HepG2 (cell line): Measurements from ENCODE around the gene FBLL1. TPM values are rescaled to one million over a fixed set of nuclear protein-coding genes. Genes with fewer than 3 reads are reported as not detected.

ENCODE experiments used
- ATAC-seq: fragments of 200-7000 bp; cut with Tn5 transposase; 3 replicates; pipeline ENCODE4 v1.9.1; 2020; ENCODE audit warnings: mild to moderate bottlenecking, moderate library complexity
- BruUV-seq: library from RNA; stranded (reverse); fragments of 400-500 nt; replicated peaks from 2 replicates; lab custom pipeline; 2021; lab: Mats Ljungman, UMichigan
- CTCF ChIA-PET: fragments of 300-600 bp; formaldehyde crosslinking; extraction: SDS; loops from one replicate; lab custom pipeline; 2021; ENCODE audit warnings: low total read pairs, inconsistent platforms, low intra/inter-chr PET ratio; lab: Yijun Ruan, JAX
- POLR2A ChIA-PET: fragments of 350-600 bp; sonication (Branson Sonifier 250); formaldehyde crosslinking; loops from one replicate; lab custom pipeline; 2020; ENCODE audit warnings: antibody characterized with exemption, inconsistent platforms; lab: Yijun Ruan, JAX
- DNase-seq: peaks from one replicate; pipeline ENCODE4 v3.0.0-alpha.2; 2015; ENCODE audit warnings: low spot score
- FAIRE-seq: peaks from 3 replicates; lab custom pipeline; 2011; peaks lifted over from hg19 to GRCh38; lab: Jason Lieb, UNC
- H2AFZ ChIP-seq: one replicate; pipeline ENCODE4 v1.6.1; 2011; ENCODE audit warnings: low read length, inconsistent platforms
- H3K27ac ChIP-seq: fragments of 300-600 bp; 3 replicates; pipeline ENCODE4 v1.8.0; 2011; ENCODE audit warnings: mixed run types, mild to moderate bottlenecking, mixed read lengths, low read length, inconsistent platforms; ENCODE audit not compliant: insufficient read depth; ENCODE audit errors: extremely low read length
- H3K27me3 ChIP-seq, 2 experiments: fragments of 200-600 bp in 1 of 2; 2 replicates in 1 of 2; 3 replicates in 1 of 2; pipeline versions ENCODE4 v1.6.0 to v1.8.0; 2011; ENCODE audit warnings: low read length in 2 of 2, mild to moderate bottlenecking in 2 of 2, moderate library complexity in 2 of 2, inconsistent platforms in 1 of 2; ENCODE audit not compliant: insufficient read depth in 2 of 2, control insufficient read depth in 1 of 2
- H3K36me3 ChIP-seq, 2 experiments: fragments of 200-600 bp in 1 of 2; replicated peaks in 1 of 2; 2 replicates in 1 of 2; 3 replicates in 1 of 2; pipeline versions ENCODE4 v1.5.1 to v1.8.0; 2011; ENCODE audit warnings: low read length in 2 of 2, inconsistent platforms in 1 of 2; ENCODE audit not compliant: insufficient read depth in 2 of 2, control insufficient read depth in 1 of 2
- H3K4me1 ChIP-seq: 2 replicates; pipeline ENCODE4 v1.5.1; 2012; ENCODE audit warnings: low read length, inconsistent platforms; ENCODE audit not compliant: insufficient read depth
- H3K4me2 ChIP-seq: 2 replicates; pipeline ENCODE4 v1.6.0; 2011; ENCODE audit warnings: low read depth, low read length, inconsistent platforms
- H3K4me3 ChIP-seq, 3 experiments: fragments of 200-600 bp in 1 of 3; sonication (generic), shearing (Covaris generic) in 1 of 3; replicated peaks in 1 of 3; 2 replicates each; pipeline ENCODE4 v1.5.1; 2011 to 2016; ENCODE audit warnings: low read length in 3 of 3, inconsistent platforms in 2 of 3, low read depth in 2 of 3, mild to moderate bottlenecking in 2 of 3, control low read depth in 1 of 3, mixed read lengths in 1 of 3; ENCODE audit not compliant: insufficient read depth in 1 of 3
- H3K79me2 ChIP-seq: one replicate; pipeline ENCODE4 v1.6.1; 2011; ENCODE audit warnings: low read length, inconsistent platforms; ENCODE audit not compliant: insufficient read depth
- H3K9ac ChIP-seq: 2 replicates; pipeline ENCODE4 v1.6.0; 2011; ENCODE audit warnings: mild to moderate bottlenecking, low read depth, low read length, inconsistent platforms; ENCODE audit not compliant: insufficient read depth
- H3K9me3 ChIP-seq: 2 replicates; pipeline ENCODE4 v1.5.1; 2012; ENCODE audit warnings: mild to moderate bottlenecking, low read length
- H4K20me1 ChIP-seq: 2 replicates; pipeline ENCODE4 v1.6.0; 2011; ENCODE audit warnings: inconsistent platforms, mild to moderate bottlenecking, low read length, moderate library complexity; ENCODE audit not compliant: insufficient read depth
- GABPA ChIP-seq, 2 experiments: IDR thresholded peaks; 2 replicates each; pipeline ENCODE4 v1.6.1; 2011 to 2016; ENCODE audit warnings: low read depth in 2 of 2, low read length in 1 of 2, missing biosample characterization in 1 of 2, missing genetic modification characterization in 1 of 2
- MXI1 ChIP-seq: IDR thresholded peaks from 3 replicates; pipeline ENCODE4 v1.6.1; 2012; ENCODE audit warnings: low read depth, low read length, inconsistent platforms, borderline replicate concordance
- SIN3B ChIP-seq: fragments of 150-350 bp; IDR thresholded peaks from 2 replicates; pipeline ENCODE4 v1.6.1; 2014; ENCODE audit warnings: low read length
- WGBS: methylation state at CpG from one replicate; pipeline ENCODE4 v1.1.6; 2017; ENCODE audit warnings: low lambda C conversion rate; 5-methylcytosine and 5-hydroxymethylcytosine counted together
- in situ Hi-C: cut with HindIII; loops from 2 replicates; pipeline ENCODE4 v1.10.0; 2017; ENCODE audit warnings: low pct_unique_long_range_greater_than_20kb; ENCODE audit not compliant: extremely low pct_ligation_motif_present
- intact Hi-C: fragments of 100-400 bp; cut with micrococcal nuclease; formaldehyde crosslinking; loops from one replicate; pipeline ENCODE4 v1.10.0; 2022; ENCODE audit not compliant: unreplicated experiment
- polyA plus RNA-seq, 8 experiments: library from polyadenylated mRNA; depleted of rRNA in 3 of 8; stranded (reverse) in 7 of 8; unstranded in 1 of 8; fragments of >200 nt; fragmentation: Illumina TruSeq in 4 of 8; extraction: Trizol in 4 of 8; gene quantifications; 2 replicates each; pipeline versions ENCODE4 v1.2.1 to v1.2.3, GENCODE V29; 2011 to 2016; ENCODE audit warnings: low read depth in 4 of 8, missing spikeins in 1 of 8, mixed read lengths in 1 of 8; ENCODE audit not compliant: insufficient read depth in 1 of 8
- total RNA-seq, 5 experiments: library from RNA; depleted of rRNA; stranded (reverse); fragments of >200 nt; fragmentation: Illumina TruSeq; extraction: Trizol; gene quantifications; 2 replicates each; pipeline ENCODE4 v1.2.3, GENCODE V29; 2016; ENCODE audit warnings: low read depth in 1 of 5
- TF ChIP-seq, protein P1 (sequence below): IDR thresholded peaks from 2 replicates; pipeline ENCODE4 v1.6.1; 2012; ENCODE audit warnings: inconsistent platforms
- TF ChIP-seq, protein P2 (sequence below): sonication (generic); formaldehyde crosslinking; IDR thresholded peaks from 2 replicates; pipeline ENCODE4 v1.5.0; 2020; ENCODE audit warnings: missing genetic modification reagents, mild to moderate bottlenecking, borderline replicate concordance

The FBLL1 gene
- total and polyA plus RNA-seq, 2 of the 13 experiments (the other 11 are each of a cell fraction or from before 2014, with no cell fraction given), result 0.17 to 0.18 TPM

DNA sequence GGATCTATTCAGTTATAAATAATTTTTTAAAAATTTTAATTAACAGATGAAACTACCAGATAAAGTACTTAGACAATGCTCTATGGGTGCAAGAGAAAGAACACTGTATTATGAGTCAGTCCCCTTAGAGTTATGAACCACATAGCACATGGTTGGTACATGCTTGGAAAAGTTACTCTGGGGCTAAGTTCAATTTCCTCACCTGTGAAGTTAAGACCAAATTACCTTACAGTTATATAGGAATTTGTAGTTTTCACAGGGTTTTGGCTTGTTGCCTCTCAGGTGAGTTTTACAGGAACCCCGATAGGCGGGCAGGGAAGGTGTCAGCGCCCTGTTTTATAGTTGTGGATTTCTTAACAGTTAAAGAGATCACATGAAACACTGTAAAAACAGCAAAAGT lies 48.9 kb downstream of the FBLL1 start:
- no TSS peak for BruUV-seq
- POLR2A ChIA-PET, result interaction anchor here (4.0 kb wide), 1 partner anchor 12 kb away, joined by 91 read pairs; no protein-coding TSS in a partner anchor

More for the DNA sequence above, 48.9 kb downstream of the FBLL1 start:
- Histone ChIP-seq H3K4me1 (peaks cover 50% of the 10 kb centered on the region), H3K4me2 (peak overlapping the region; percentile 73), H4K20me1 (peaks cover 50% of the 10 kb centered on the region), H3K27me3 (no peaks in the 10 kb centered on the region; a peak in 1 of 5 replicates), H3K9ac (peak overlapping the region; percentile 95), H3K36me3 (peaks cover 0 to 8% of the 10 kb centered on the region in 2 experiments; a peak in 1 of 5 replicates), H3K27ac (peak overlapping the region; percentile 91), H3K4me3 (peak overlapping the region; percentile 84 to 96 (median 88)), H3K9me3 (no peaks in the 10 kb centered on the region), H2AFZ (no peak overlapping the region), H3K79me2 (peaks cover 54% of the 10 kb centered on the region)
- 3% methylated on average over 3 of the region's 3 CpGs for WGBS
- ATAC-seq (no peak), DNase-seq (no peak), FAIRE-seq (no peak)
- CTCF ChIA-PET, result no interaction called here
- intact Hi-C loops, result loop anchor here (2.0 to 10.0 kb wide), 4 partner anchors 15 to 94 kb away; partner anchors contain the start of gene RARS1
- in situ Hi-C loops, result no loop called here
- TF ChIP-seq SIN3B (no peak), MXI1 (peak; percentile 39; the same call in 1 of the 3 replicates), GABPA (IDR thresholded peaks at IDR 0.05; ENCODE audit: low read depth, low read length) (no peak), GABPA (CRISPR knock-in tag; IDR thresholded peaks at IDR 0.05; ENCODE audit: low read depth) (peak; percentile 5; the same call in 1 of the 2 replicates)
- TF ChIP-seq, protein P1, sequence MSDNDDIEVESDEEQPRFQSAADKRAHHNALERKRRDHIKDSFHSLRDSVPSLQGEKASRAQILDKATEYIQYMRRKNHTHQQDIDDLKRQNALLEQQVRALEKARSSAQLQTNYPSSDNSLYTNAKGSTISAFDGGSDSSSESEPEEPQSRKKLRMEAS, result peak; percentile 13; the same call in 1 of the 2 replicates
- TF ChIP-seq, protein P2, sequence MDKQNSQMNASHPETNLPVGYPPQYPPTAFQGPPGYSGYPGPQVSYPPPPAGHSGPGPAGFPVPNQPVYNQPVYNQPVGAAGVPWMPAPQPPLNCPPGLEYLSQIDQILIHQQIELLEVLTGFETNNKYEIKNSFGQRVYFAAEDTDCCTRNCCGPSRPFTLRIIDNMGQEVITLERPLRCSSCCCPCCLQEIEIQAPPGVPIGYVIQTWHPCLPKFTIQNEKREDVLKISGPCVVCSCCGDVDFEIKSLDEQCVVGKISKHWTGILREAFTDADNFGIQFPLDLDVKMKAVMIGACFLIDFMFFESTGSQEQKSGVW, result no peak
